ENCODE measurements around the gene ADGRG6.

GRCh38 chr6:142474531-142475289 lies 172.9 kb downstream of the ADGRG6 start:
- TF ChIP-seq, protein P1, sequence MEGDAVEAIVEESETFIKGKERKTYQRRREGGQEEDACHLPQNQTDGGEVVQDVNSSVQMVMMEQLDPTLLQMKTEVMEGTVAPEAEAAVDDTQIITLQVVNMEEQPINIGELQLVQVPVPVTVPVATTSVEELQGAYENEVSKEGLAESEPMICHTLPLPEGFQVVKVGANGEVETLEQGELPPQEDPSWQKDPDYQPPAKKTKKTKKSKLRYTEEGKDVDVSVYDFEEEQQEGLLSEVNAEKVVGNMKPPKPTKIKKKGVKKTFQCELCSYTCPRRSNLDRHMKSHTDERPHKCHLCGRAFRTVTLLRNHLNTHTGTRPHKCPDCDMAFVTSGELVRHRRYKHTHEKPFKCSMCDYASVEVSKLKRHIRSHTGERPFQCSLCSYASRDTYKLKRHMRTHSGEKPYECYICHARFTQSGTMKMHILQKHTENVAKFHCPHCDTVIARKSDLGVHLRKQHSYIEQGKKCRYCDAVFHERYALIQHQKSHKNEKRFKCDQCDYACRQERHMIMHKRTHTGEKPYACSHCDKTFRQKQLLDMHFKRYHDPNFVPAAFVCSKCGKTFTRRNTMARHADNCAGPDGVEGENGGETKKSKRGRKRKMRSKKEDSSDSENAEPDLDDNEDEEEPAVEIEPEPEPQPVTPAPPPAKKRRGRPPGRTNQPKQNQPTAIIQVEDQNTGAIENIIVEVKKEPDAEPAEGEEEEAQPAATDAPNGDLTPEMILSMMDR (tag by site-specific recombination; IDR thresholded peaks at IDR 0.05): peak; percentile 60; the same call in 1 of the 2 replicates
- TF ChIP-seq ZNF426 (tag by site-specific recombination; IDR thresholded peaks at IDR 0.05): no peak
- peak; percentile 42; the same call in 1 of the 2 replicates for TF ChIP-seq ZNF664 (tag by site-specific recombination; IDR thresholded peaks at IDR 0.05)
- TF ChIP-seq, protein P2, sequence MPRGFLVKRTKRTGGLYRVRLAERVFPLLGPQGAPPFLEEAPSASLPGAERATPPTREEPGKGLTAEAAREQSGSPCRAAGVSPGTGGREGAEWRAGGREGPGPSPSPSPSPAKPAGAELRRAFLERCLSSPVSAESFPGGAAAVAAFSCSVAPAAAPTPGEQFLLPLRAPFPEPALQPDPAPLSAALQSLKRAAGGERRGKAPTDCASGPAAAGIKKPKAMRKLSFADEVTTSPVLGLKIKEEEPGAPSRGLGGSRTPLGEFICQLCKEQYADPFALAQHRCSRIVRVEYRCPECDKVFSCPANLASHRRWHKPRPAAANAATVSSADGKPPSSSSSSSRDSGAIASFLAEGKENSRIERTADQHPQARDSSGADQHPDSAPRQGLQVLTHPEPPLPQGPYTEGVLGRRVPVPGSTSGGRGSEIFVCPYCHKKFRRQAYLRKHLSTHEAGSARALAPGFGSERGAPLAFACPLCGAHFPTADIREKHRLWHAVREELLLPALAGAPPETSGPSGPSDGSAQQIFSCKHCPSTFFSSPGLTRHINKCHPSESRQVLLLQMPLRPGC (tag by site-specific recombination; IDR thresholded peaks at IDR 0.05): no peak
- TF ChIP-seq ZNF292 (tag by site-specific recombination; IDR thresholded peaks at IDR 0.05; ENCODE audit: borderline replicate concordance, low read depth): no peak
